Measurements from ENCODE around the gene SCYL1. TPM values are rescaled to one million over a fixed set of nuclear protein-coding genes. Genes with fewer than 3 reads are reported as not detected.

Gene SCYL1
- total and polyA plus RNA-seq, 12 donors, result 52.3 to 395 (median 148) TPM

- 4 to 9% (median 5%) methylated on average over 8 of the region's 8 CpGs for WGBS, 4 donors
- peaks cover 12 to 20% of the 10 kb centered on the region in 2 donors for H3K4me1 ChIP-seq (replicated peaks in 1 of 2)
- H3K36me3 ChIP-seq (replicated peaks in 1 of 2), result peaks cover 0 to 63% of the 10 kb centered on the region in 2 donors
- peak in 3 of 7 donors; percentile 26 to 50 (median 39) for DNase-seq
- peak overlapping the region; percentile 88 to 99 (median 97) for H3K27ac ChIP-seq
- intact Hi-C loops (cut with DNase I), result no loop called here
- TF ChIP-seq POLR2A (IDR thresholded peaks at IDR 0.05), result peak; percentile 42 to 66
- TF ChIP-seq, protein P1, sequence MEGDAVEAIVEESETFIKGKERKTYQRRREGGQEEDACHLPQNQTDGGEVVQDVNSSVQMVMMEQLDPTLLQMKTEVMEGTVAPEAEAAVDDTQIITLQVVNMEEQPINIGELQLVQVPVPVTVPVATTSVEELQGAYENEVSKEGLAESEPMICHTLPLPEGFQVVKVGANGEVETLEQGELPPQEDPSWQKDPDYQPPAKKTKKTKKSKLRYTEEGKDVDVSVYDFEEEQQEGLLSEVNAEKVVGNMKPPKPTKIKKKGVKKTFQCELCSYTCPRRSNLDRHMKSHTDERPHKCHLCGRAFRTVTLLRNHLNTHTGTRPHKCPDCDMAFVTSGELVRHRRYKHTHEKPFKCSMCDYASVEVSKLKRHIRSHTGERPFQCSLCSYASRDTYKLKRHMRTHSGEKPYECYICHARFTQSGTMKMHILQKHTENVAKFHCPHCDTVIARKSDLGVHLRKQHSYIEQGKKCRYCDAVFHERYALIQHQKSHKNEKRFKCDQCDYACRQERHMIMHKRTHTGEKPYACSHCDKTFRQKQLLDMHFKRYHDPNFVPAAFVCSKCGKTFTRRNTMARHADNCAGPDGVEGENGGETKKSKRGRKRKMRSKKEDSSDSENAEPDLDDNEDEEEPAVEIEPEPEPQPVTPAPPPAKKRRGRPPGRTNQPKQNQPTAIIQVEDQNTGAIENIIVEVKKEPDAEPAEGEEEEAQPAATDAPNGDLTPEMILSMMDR (IDR thresholded peaks at IDR 0.05), result peak in 1 of 6 experiments; percentile 9
- no peaks in the 10 kb centered on the region for H3K27me3 ChIP-seq
- no peaks in the 10 kb centered on the region for H3K9me3 ChIP-seq (replicated peaks in 1 of 3)
- peak overlapping the region in 3 of 4 donors; percentile 65 to 88 (median 78) for H3K4me3 ChIP-seq
Observed at GRCh38 chr11:65504674-65505465, 20.0 kb upstream of the SCYL1 start.

GRCh38 chr11:65505466-65506289 lies 19.2 kb upstream of the SCYL1 start:
- WGBS, 4 donors, result 12 to 15% (median 13%) methylated on average over 12 of the region's 12 CpGs
- peak overlapping the region in 3 of 4 donors; percentile 65 to 88 (median 78) for H3K4me3 ChIP-seq
- TF ChIP-seq POLR2A (IDR thresholded peaks at IDR 0.05), result peak; percentile 66 to 76
- TF ChIP-seq, protein P1 (IDR thresholded peaks at IDR 0.05), result no peak
- peak overlapping the region; percentile 88 to 99 (median 97) for H3K27ac ChIP-seq
- intact Hi-C loops (cut with DNase I), result no loop called here
- no peaks in the 10 kb centered on the region for H3K9me3 ChIP-seq (replicated peaks in 1 of 3)
- peaks cover 0 to 57% of the 10 kb centered on the region in 2 donors for H3K36me3 ChIP-seq (replicated peaks in 1 of 2)
- H3K27me3 ChIP-seq, result no peaks in the 10 kb centered on the region
- peaks cover 12 to 20% of the 10 kb centered on the region in 2 donors for H3K4me1 ChIP-seq (replicated peaks in 1 of 2)
- peak in 5 of 7 donors; percentile 46 to 75 (median 64) for DNase-seq

- DNase-seq, result peak in 2 of 7 donors; percentile 82 to 86
- H3K4me3 ChIP-seq, result peak overlapping the region in 2 of 4 donors; percentile 78 to 88
- H3K9me3 ChIP-seq (replicated peaks in 1 of 3), result no peaks in the 10 kb centered on the region
- no peaks in the 10 kb centered on the region for H3K27me3 ChIP-seq
- TF ChIP-seq, protein P1 (IDR thresholded peaks at IDR 0.05), result no peak
- no peak for TF ChIP-seq POLR2A (IDR thresholded peaks at IDR 0.05)
- 30 to 35% (median 32%) methylated on average over 4 of the region's 4 CpGs for WGBS, 4 donors
- peaks cover 0 to 51% of the 10 kb centered on the region in 2 donors for H3K36me3 ChIP-seq (replicated peaks in 1 of 2)
- H3K4me1 ChIP-seq (replicated peaks in 1 of 2), result peaks cover 12 to 20% of the 10 kb centered on the region in 2 donors
- intact Hi-C loops (cut with DNase I), result no loop called here
- H3K27ac ChIP-seq, result peak overlapping the region; percentile 88 to 99 (median 97)
Observed at GRCh38 chr11:65506290-65506771, 18.6 kb upstream of the SCYL1 start.
